ENCODE results near the gene TMEM88.

The TMEM88 gene

GRCh38 chr17:7844292-7845154, 10.3 kb upstream of the TMEM88 start:
- peak; percentile 12 for DNase-seq

GRCh38 chr17:7845359-7846062, 9.4 kb upstream of the TMEM88 start:
- no peak for DNase-seq

GRCh38 chr17:7846063-7846735, 8.7 kb upstream of the TMEM88 start:
- DNase-seq, result no peak

GRCh38 chr17:7846765-7847661, 7.9 kb upstream of the TMEM88 start:
- no peak for DNase-seq

- DNase-seq, result no peak
Measured at GRCh38 chr17:7848131-7848579, 6.7 kb upstream of the TMEM88 start.

GRCh38 chr17:7848739-7849129, 6.1 kb upstream of the TMEM88 start:
- DNase-seq, result no peak

- no peak for DNase-seq
Measured at GRCh38 chr17:7849130-7849750, 5.6 kb upstream of the TMEM88 start.

- DNase-seq, result no peak
Measured at GRCh38 chr17:7849751-7850504, 4.9 kb upstream of the TMEM88 start.

GRCh38 chr17:7850701-7851437, 4.0 kb upstream of the TMEM88 start:
- DNase-seq, result no peak

- peak; percentile 12 for DNase-seq
Measured at GRCh38 chr17:7851438-7852261, 3.2 kb upstream of the TMEM88 start.

- no peak for DNase-seq
Measured at GRCh38 chr17:7852262-7852670, 2.6 kb upstream of the TMEM88 start.

GRCh38 chr17:7852919-7853690, 1.8 kb upstream of the TMEM88 start:
- DNase-seq, result no peak

- no peak for DNase-seq
Measured at GRCh38 chr17:7853691-7854038, 1.2 kb upstream of the TMEM88 start.

- no peak for DNase-seq
Measured at GRCh38 chr17:7854078-7854777, 638 bp upstream of the TMEM88 start.

GRCh38 chr17:7855660-7856010, 769 bp downstream of the TMEM88 start:
- DNase-seq, result no peak

GRCh38 chr17:7856011-7856810, 1.3 kb downstream of the TMEM88 start:
- no peak for DNase-seq

Data from NCI-H2081 treated with DMSO at 0.1 percent for 48 hours (cell line).